H9 (cell line): ENCODE data around the gene SRP72. TPM values are rescaled to one million over a fixed set of nuclear protein-coding genes. Genes with fewer than 3 reads are reported as not detected.

Experiments
- DNase-seq: peaks from one replicate; pipeline ENCODE4 v3.0.0-alpha.2; 2017
- H2AFZ ChIP-seq: one replicate; pipeline ENCODE4 v1.6.1; 2013; ENCODE audit warnings: mild to moderate bottlenecking, low read length, control low read depth, moderate library complexity
- H2AK5ac ChIP-seq: 2 replicates; pipeline ENCODE4 v1.6.1; 2013; ENCODE audit warnings: low read length, control low read depth, mixed read lengths; ENCODE audit not compliant: insufficient read length
- H2BK120ac ChIP-seq: one replicate; pipeline ENCODE4 v1.6.1; 2013; ENCODE audit warnings: low read depth, mild to moderate bottlenecking, low read length, control low read depth, inconsistent platforms; ENCODE audit not compliant: poor library complexity, severe bottlenecking
- H2BK12ac ChIP-seq: 2 replicates; pipeline ENCODE4 v1.6.1; 2013; ENCODE audit warnings: low read length, control low read depth, mixed read lengths, low read depth; ENCODE audit not compliant: insufficient read length
- H2BK15ac ChIP-seq: 2 replicates; pipeline ENCODE4 v1.6.1; 2013; ENCODE audit warnings: low read depth, low read length, control low read depth
- H2BK20ac ChIP-seq: one replicate; pipeline ENCODE4 v1.6.1; 2013; ENCODE audit warnings: low read depth, mild to moderate bottlenecking, low read length, control low read depth, inconsistent platforms; ENCODE audit not compliant: poor library complexity, severe bottlenecking
- H2BK5ac ChIP-seq: 2 replicates; pipeline ENCODE4 v1.6.1; 2013; ENCODE audit warnings: low read length, control low read depth, mixed read lengths; ENCODE audit not compliant: insufficient read length
- H3K14ac ChIP-seq: 2 replicates; pipeline ENCODE4 v1.6.1; 2013; ENCODE audit warnings: low read length, control low read depth; ENCODE audit not compliant: insufficient read depth
- H3K18ac ChIP-seq: 2 replicates; pipeline ENCODE4 v1.6.1; 2013; ENCODE audit warnings: low read depth, mild to moderate bottlenecking, mixed read lengths, low read length, control low read depth; ENCODE audit not compliant: insufficient read length
- H3K23ac ChIP-seq: 2 replicates; pipeline ENCODE4 v1.6.1; 2013; ENCODE audit warnings: low read length, control low read depth, mixed read lengths, low read depth; ENCODE audit not compliant: insufficient read length
- H3K23me2 ChIP-seq: 2 replicates; pipeline ENCODE4 v1.6.1; 2013; ENCODE audit warnings: low read depth, mild to moderate bottlenecking, mixed read lengths, low read length, control low read depth; ENCODE audit not compliant: insufficient read length, poor library complexity, severe bottlenecking
- H3K27ac ChIP-seq: 2 replicates; pipeline ENCODE4 v1.5.1; 2013; ENCODE audit warnings: low read length, control low read depth, mixed read lengths, low read depth; ENCODE audit not compliant: insufficient read length
- H3K27me3 ChIP-seq: 2 replicates; pipeline ENCODE4 v1.6.1; 2013; ENCODE audit warnings: low read length, control low read depth, inconsistent platforms; ENCODE audit not compliant: insufficient read depth
- H3K4ac ChIP-seq: 2 replicates; pipeline ENCODE4 v1.6.1; 2013; ENCODE audit warnings: low read depth, mild to moderate bottlenecking, control low read depth, inconsistent platforms, low read length, moderate library complexity
- H3K4me1 ChIP-seq: 2 replicates; pipeline ENCODE4 v1.6.1; 2013; ENCODE audit warnings: low read length, control low read depth, inconsistent platforms; ENCODE audit not compliant: insufficient read depth
- H3K4me2 ChIP-seq: 2 replicates; pipeline ENCODE4 v1.6.1; 2013; ENCODE audit warnings: low read length, control low read depth, mixed read lengths; ENCODE audit not compliant: insufficient read length, insufficient read depth
- H3K56ac ChIP-seq: 2 replicates; pipeline ENCODE4 v1.6.1; 2013; ENCODE audit warnings: low read depth, mild to moderate bottlenecking, mixed read lengths, low read length, control low read depth; ENCODE audit not compliant: insufficient read length
- H3K79me1 ChIP-seq: 2 replicates; pipeline ENCODE4 v1.6.1; 2013; ENCODE audit warnings: low read depth, mild to moderate bottlenecking, moderate library complexity, low read length, control low read depth, inconsistent platforms; ENCODE audit not compliant: insufficient read depth, poor library complexity, severe bottlenecking
- H3K79me2 ChIP-seq: 2 replicates; pipeline ENCODE4 v1.6.1; 2013; ENCODE audit warnings: low read length, control low read depth, inconsistent platforms; ENCODE audit not compliant: insufficient read depth
- H3K9ac ChIP-seq: 2 replicates; pipeline ENCODE4 v1.6.1; 2013; ENCODE audit warnings: low read length, control low read depth, mixed read lengths; ENCODE audit not compliant: insufficient read length; ENCODE audit errors: extremely low read depth
- H3K9me3 ChIP-seq: one replicate; pipeline ENCODE4 v1.6.1; 2013; ENCODE audit warnings: low read depth, low read length, inconsistent platforms; ENCODE audit not compliant: control insufficient read depth
- H3T11ph ChIP-seq: one replicate; pipeline ENCODE4 v1.6.1; 2013; ENCODE audit warnings: mild to moderate bottlenecking, low read length, control low read depth, inconsistent platforms
- H4K20me1 ChIP-seq: one replicate; pipeline ENCODE4 v1.6.1; 2013; ENCODE audit not compliant: control insufficient read depth, insufficient read length, insufficient read depth
- H4K5ac ChIP-seq: 2 replicates; pipeline ENCODE4 v1.6.1; 2013; ENCODE audit warnings: low read depth, mild to moderate bottlenecking, mixed read lengths, low read length, control low read depth; ENCODE audit not compliant: insufficient read length
- H4K8ac ChIP-seq: replicated peaks from 2 replicates; pipeline ENCODE4 v1.6.1; 2013; ENCODE audit warnings: low read length, control low read depth, mixed read lengths, low read depth; ENCODE audit not compliant: insufficient read length
- H4K91ac ChIP-seq: 2 replicates; pipeline ENCODE4 v1.6.1; 2013; ENCODE audit warnings: low read depth, mild to moderate bottlenecking, moderate library complexity, mixed read lengths, low read length, control low read depth; ENCODE audit not compliant: insufficient read length
- H3K27ac Mint-ChIP-seq, 3 experiments: 2 replicates in 2 of 3; 3 replicates in 1 of 3; pipeline ENCODE4 v1.8.0; 2020 to 2021; ENCODE audit warnings: mixed read lengths in 3 of 3, mild to moderate bottlenecking in 1 of 3, moderate library complexity in 1 of 3
- H3K27me3 Mint-ChIP-seq: 2 replicates; pipeline ENCODE4 v1.8.0; 2021; ENCODE audit warnings: low read depth, mild to moderate bottlenecking, moderate library complexity, mixed read lengths
- H3K36me3 Mint-ChIP-seq, 3 experiments: 2 replicates in 2 of 3; 3 replicates in 1 of 3; pipeline ENCODE4 v1.8.0; 2020 to 2021; ENCODE audit warnings: low read depth in 3 of 3, mixed read lengths in 3 of 3; ENCODE audit not compliant: insufficient read depth in 1 of 3
- H3K4me1 Mint-ChIP-seq, 2 experiments: 2 replicates each; pipeline ENCODE4 v1.8.0; 2020; ENCODE audit warnings: mixed read lengths in 2 of 2
- H3K4me3 Mint-ChIP-seq, 2 experiments: 2 replicates in 1 of 2; 3 replicates in 1 of 2; pipeline ENCODE4 v1.8.0; 2020 to 2021; ENCODE audit warnings: mild to moderate bottlenecking in 2 of 2, mixed read lengths in 2 of 2, moderate library complexity in 1 of 2
- H3K9me3 Mint-ChIP-seq, 2 experiments: 2 replicates in 1 of 2; 3 replicates in 1 of 2; pipeline ENCODE4 v1.8.0; 2020; ENCODE audit warnings: mild to moderate bottlenecking in 2 of 2, mixed read lengths in 2 of 2, moderate library complexity in 1 of 2
- WGBS: extraction: QIAGEN DNeasy Blood & Tissue Kit; methylation state at CpG from one replicate; pipeline ENCODE4 v1.1.7; 2013; ENCODE audit warnings: missing lambda C conversion rate, low lambda C conversion rate, mixed read lengths; ENCODE audit not compliant: insufficient read length; ENCODE audit errors: extremely low coverage; 5-methylcytosine and 5-hydroxymethylcytosine counted together
- total RNA-seq: library from RNA; stranded (reverse); gene quantifications from 2 replicates; pipeline ENCODE4 v1.2.1, GENCODE V29; 2021
- TF ChIP-seq, protein P1 (sequence below): fragments of 200-600 bp; sonication (generic); conservative IDR thresholded peaks from 3 replicates; pipeline ENCODE4 v1.8.0; 2021; ENCODE audit warnings: antibody characterized with exemption, mild to moderate bottlenecking

Gene SRP72
- total RNA-seq, 1 experiment from 2014 or later, result 141 TPM

DNA sequence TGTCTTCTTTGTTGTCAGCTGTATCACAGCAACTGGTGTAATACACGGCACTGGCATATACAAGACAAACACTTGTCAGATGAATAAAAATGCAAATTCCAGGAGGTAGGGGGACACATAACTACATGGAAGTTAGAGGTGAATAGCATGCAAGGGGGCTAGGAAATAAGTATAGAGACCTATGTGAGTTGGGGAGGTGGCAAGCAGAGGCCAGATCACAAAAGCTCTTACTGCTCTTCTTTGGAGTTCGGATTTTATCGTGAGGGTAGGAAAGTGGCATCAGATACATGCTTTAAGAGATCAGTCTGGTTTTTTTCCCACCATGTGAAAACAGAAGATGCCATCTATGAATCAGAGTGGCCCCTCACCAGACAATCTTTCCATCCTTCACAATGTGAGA lies 2.8 kb upstream of the SRP72 start:
- Histone ChIP-seq H4K5ac (no peak overlapping the region), H3T11ph (no peak overlapping the region), H2BK120ac (no peak overlapping the region), H3K9me3 (no peaks in the 10 kb centered on the region), H2BK15ac (no peak overlapping the region), H3K79me2 (peaks cover 10% of the 10 kb centered on the region; the same call in 1 of the 2 replicates), H3K23me2 (peaks cover 9% of the 10 kb centered on the region), H2BK12ac (no peak overlapping the region), H3K27me3 (no peaks in the 10 kb centered on the region), H3K4ac (no peak overlapping the region), H3K27ac (no peak overlapping the region), H4K20me1 (no peaks in the 10 kb centered on the region), H3K56ac (no peak overlapping the region), H3K79me1 (no peaks in the 10 kb centered on the region), H4K91ac (no peak overlapping the region), H3K4me2 (no peak overlapping the region), H3K4me1 (no peaks in the 10 kb centered on the region), H2AK5ac (no peak overlapping the region), H3K14ac (no peak overlapping the region), H3K18ac (no peak overlapping the region), H3K9ac (no peak overlapping the region), H4K8ac (no peak overlapping the region), H2BK20ac (no peak overlapping the region), H2AFZ (no peak overlapping the region), H2BK5ac (no peak overlapping the region), H3K23ac (no peak overlapping the region)
- Mint-ChIP-seq H3K27me3 (peaks cover 2% of the 10 kb centered on the region; the same call in 1 of the 2 replicates), H3K4me3 (peak overlapping the region in 1 of 2 experiments; percentile 6; a peak in 1 of 5 replicates), H3K9me3 (peaks cover 0 to 4% of the 10 kb centered on the region in 2 experiments; a peak in 1 of 5 replicates), H3K4me1 (peaks cover 24 to 32% of the 10 kb centered on the region in 2 experiments), H3K36me3 (peaks cover 17 to 39% (median 19%) of the 10 kb centered on the region in 3 experiments), H3K27ac (no peak overlapping the region; a peak in 1 of 7 replicates)
- TF ChIP-seq, protein P1, sequence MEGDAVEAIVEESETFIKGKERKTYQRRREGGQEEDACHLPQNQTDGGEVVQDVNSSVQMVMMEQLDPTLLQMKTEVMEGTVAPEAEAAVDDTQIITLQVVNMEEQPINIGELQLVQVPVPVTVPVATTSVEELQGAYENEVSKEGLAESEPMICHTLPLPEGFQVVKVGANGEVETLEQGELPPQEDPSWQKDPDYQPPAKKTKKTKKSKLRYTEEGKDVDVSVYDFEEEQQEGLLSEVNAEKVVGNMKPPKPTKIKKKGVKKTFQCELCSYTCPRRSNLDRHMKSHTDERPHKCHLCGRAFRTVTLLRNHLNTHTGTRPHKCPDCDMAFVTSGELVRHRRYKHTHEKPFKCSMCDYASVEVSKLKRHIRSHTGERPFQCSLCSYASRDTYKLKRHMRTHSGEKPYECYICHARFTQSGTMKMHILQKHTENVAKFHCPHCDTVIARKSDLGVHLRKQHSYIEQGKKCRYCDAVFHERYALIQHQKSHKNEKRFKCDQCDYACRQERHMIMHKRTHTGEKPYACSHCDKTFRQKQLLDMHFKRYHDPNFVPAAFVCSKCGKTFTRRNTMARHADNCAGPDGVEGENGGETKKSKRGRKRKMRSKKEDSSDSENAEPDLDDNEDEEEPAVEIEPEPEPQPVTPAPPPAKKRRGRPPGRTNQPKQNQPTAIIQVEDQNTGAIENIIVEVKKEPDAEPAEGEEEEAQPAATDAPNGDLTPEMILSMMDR, result no peak
- DNase-seq, result no peak
- no CpG with 5 or more reads among the region's 3 CpGs for WGBS
